Fibroblast of lung (primary cell): ENCODE measurements around the gene NMRAL1. TPM values are rescaled to one million over a fixed set of nuclear protein-coding genes. Genes with fewer than 3 reads are reported as not detected.
A peak's percentile ranks its signal among the peaks of the same experiment; 100 is the strongest.

Experiments used
- DNase-seq, 2 donors: peaks; one replicate each; pipeline versions ENCODE4 v3.0.0 to v3.0.0-alpha.2; 2010; ENCODE audit warnings: low read depth in 2 of 2
- H2AFZ ChIP-seq: 2 replicates; pipeline ENCODE4 v1.5.1; 2012; ENCODE audit warnings: low read length, control low read depth, inconsistent platforms
- H3K27ac ChIP-seq: 2 replicates; pipeline ENCODE4 v1.5.1; 2011; ENCODE audit warnings: low read length, control low read depth; ENCODE audit not compliant: insufficient read depth
- H3K27me3 ChIP-seq: 2 replicates; pipeline ENCODE4 v1.5.1; 2011; ENCODE audit warnings: mild to moderate bottlenecking, low read length; ENCODE audit not compliant: control insufficient read depth, insufficient read depth
- H3K36me3 ChIP-seq: 2 replicates; pipeline ENCODE4 v1.5.1; 2011; ENCODE audit warnings: low read length; ENCODE audit not compliant: control insufficient read depth, insufficient read depth
- H3K4me1 ChIP-seq: 2 replicates; pipeline ENCODE4 v1.5.1; 2011; ENCODE audit warnings: low read length; ENCODE audit not compliant: control insufficient read depth, insufficient read depth; ENCODE audit errors: extremely low read depth
- H3K4me2 ChIP-seq: 2 replicates; pipeline ENCODE4 v1.5.1; 2011; ENCODE audit warnings: low read length, control low read depth; ENCODE audit not compliant: insufficient read depth; ENCODE audit errors: extremely low read depth
- H3K4me3 ChIP-seq, 4 experiments: fragments of 200-600 bp in 1 of 4; sonication (generic) in 1 of 4; replicated peaks in 1 of 4; 2 replicates each; pipeline ENCODE4 v1.5.1; 2011 to 2016; ENCODE audit warnings: low read length in 4 of 4, low read depth in 3 of 4, mild to moderate bottlenecking in 3 of 4, control low read depth in 2 of 4, inconsistent platforms in 1 of 4, mixed read lengths in 1 of 4; ENCODE audit not compliant: insufficient read depth in 1 of 4; ENCODE audit errors: control extremely low read depth in 1 of 4
- H3K79me2 ChIP-seq: 2 replicates; pipeline ENCODE4 v1.5.1; 2012; ENCODE audit warnings: mild to moderate bottlenecking, low read length, inconsistent platforms; ENCODE audit not compliant: control insufficient read depth, insufficient read depth
- H3K9ac ChIP-seq: 2 replicates; pipeline ENCODE4 v1.5.1; 2011; ENCODE audit warnings: mild to moderate bottlenecking, low read length, control low read depth; ENCODE audit not compliant: insufficient read depth
- H3K9me3 ChIP-seq: 2 replicates; pipeline ENCODE4 v1.5.1; 2012; ENCODE audit warnings: low read depth, low read length; ENCODE audit not compliant: control insufficient read depth, insufficient read depth
- H4K20me1 ChIP-seq: 2 replicates; pipeline ENCODE4 v1.5.1; 2011; ENCODE audit warnings: low read length; ENCODE audit not compliant: control insufficient read depth, insufficient read depth; ENCODE audit errors: extremely low read depth
- CTCF ChIP-seq, 2 donors: IDR thresholded peaks in 1 of 2; conservative IDR thresholded peaks in 1 of 2; 1 replicate in 1 of 2; 2 replicates in 1 of 2; pipeline ENCODE4 v1.5.1; 2011 to 2012; ENCODE audit warnings: low read length in 2 of 2, control low read depth in 1 of 2, inconsistent platforms in 1 of 2, low read depth in 1 of 2, mild to moderate bottlenecking in 1 of 2
- EZH2 ChIP-seq: IDR thresholded peaks from 2 replicates; pipeline ENCODE4 v1.5.1; 2012; ENCODE audit warnings: low read length, control low read depth, mild to moderate bottlenecking; ENCODE audit errors: missing control alignments
- polyA plus RNA-seq, 2 donors: library from polyadenylated mRNA; depleted of rRNA in 1 of 2; stranded (reverse) in 1 of 2; unstranded in 1 of 2; fragments of >200 nt; gene quantifications; 2 replicates each; pipeline ENCODE4 v1.2.1, GENCODE V29; 2011 to 2012; ENCODE audit warnings: missing spikeins in 1 of 2
- total RNA-seq: library from RNA; depleted of rRNA; stranded (reverse); fragments of >200 nt; gene quantifications from 2 replicates; pipeline ENCODE4 v1.2.1, GENCODE V29; 2014

The NMRAL1 gene
- total and polyA plus RNA-seq, 2 donors (not counting 1 experiment from before 2014, with no cell fraction given): 33.6 to 73.5 TPM

- TF ChIP-seq CTCF (conservative IDR thresholded peaks at IDR 0.05 in 1 of 2, IDR thresholded peaks at IDR 0.05 in 1 of 2; ENCODE audit: low read depth in 1 of 2, low read length in 2 of 2) (peak; percentile 33 to 44), EZH2 (no peak)
- H2AFZ ChIP-seq: no peak overlapping the region
- H3K27me3 ChIP-seq: no peaks in the 10 kb centered on the region
- H3K4me2 ChIP-seq: peak overlapping the region; percentile 17
- peaks cover 2% of the 10 kb centered on the region for H3K4me1 ChIP-seq
- no peak overlapping the region for H3K4me3 ChIP-seq
- no peak overlapping the region for H3K9ac ChIP-seq
- no peaks in the 10 kb centered on the region for H3K9me3 ChIP-seq
- peak; percentile 49 to 75 for DNase-seq
- H3K27ac ChIP-seq: no peak overlapping the region
- no peaks in the 10 kb centered on the region for H4K20me1 ChIP-seq
- no peaks in the 10 kb centered on the region for H3K36me3 ChIP-seq
- H3K79me2 ChIP-seq: peaks cover 32% of the 10 kb centered on the region
Observed at GRCh38 chr16:4477966-4478365, 3.5 kb upstream of the NMRAL1 start.

GRCh38 chr16:4475880-4476788 lies 1.7 kb upstream of the NMRAL1 start, which contains the start of gene HMOX2:
Gene HMOX2 (plus strand): TSS chr16:4476398. CDS start chr16:4505525, 29,127 bp downstream.
- DNase-seq: peak; percentile 85 to 87
- peak within 1 kb of the TSS; percentile 72 for H3K9ac ChIP-seq
- no peaks in the 10 kb centered on the region for H3K27me3 ChIP-seq
- H3K4me1 ChIP-seq: peaks cover 2% of the 10 kb centered on the region
- H3K9me3 ChIP-seq: no peaks in the 10 kb centered on the region
- peak within 1 kb of the TSS; percentile 65 to 96 (median 78) for H3K4me3 ChIP-seq
- no peaks in the 10 kb centered on the region for H3K36me3 ChIP-seq
- peak within 1 kb of the TSS; percentile 91 for H2AFZ ChIP-seq
- H3K4me2 ChIP-seq: peak within 1 kb of the TSS; percentile 80
- TF ChIP-seq EZH2 (no peak), CTCF (conservative IDR thresholded peaks at IDR 0.05 in 1 of 2, IDR thresholded peaks at IDR 0.05 in 1 of 2; ENCODE audit: low read depth in 1 of 2, low read length in 2 of 2) (peak; percentile 34 to 38)
- no peaks in the 10 kb centered on the region for H4K20me1 ChIP-seq
- peaks cover 20% of the 10 kb centered on the region for H3K79me2 ChIP-seq
- peak within 1 kb of the TSS; percentile 52 for H3K27ac ChIP-seq

GRCh38 chr16:4472880-4473279 lies 1.5 kb downstream of the NMRAL1 start:
- TF ChIP-seq CTCF (conservative IDR thresholded peaks at IDR 0.05 in 1 of 2, IDR thresholded peaks at IDR 0.05 in 1 of 2; ENCODE audit: low read depth in 1 of 2, low read length in 2 of 2): no peak
- no peak for TF ChIP-seq EZH2
- Histone ChIP-seq H3K36me3 (peaks cover 3% of the 10 kb centered on the region), H3K9me3 (no peaks in the 10 kb centered on the region), H3K4me2 (no peak overlapping the region), H3K27ac (no peak overlapping the region), H3K79me2 (peaks cover 9% of the 10 kb centered on the region), H4K20me1 (no peaks in the 10 kb centered on the region), H2AFZ (no peak overlapping the region), H3K27me3 (no peaks in the 10 kb centered on the region), H3K9ac (no peak overlapping the region), H3K4me1 (no peaks in the 10 kb centered on the region), H3K4me3 (no peak overlapping the region)
- DNase-seq: no peak
